GM12873 (cell line): ENCODE measurements around the gene MMP27.

ENCODE experiments used
- TF ChIP-seq, protein P1 (sequence below): IDR thresholded peaks from 2 replicates; pipeline ENCODE4 v1.5.1; 2012; ENCODE audit warnings: low read depth, mild to moderate bottlenecking, moderate library complexity, low read length, control low read depth; ENCODE audit not compliant: insufficient read depth; ENCODE audit errors: missing control alignments

Gene MMP27

DNA sequence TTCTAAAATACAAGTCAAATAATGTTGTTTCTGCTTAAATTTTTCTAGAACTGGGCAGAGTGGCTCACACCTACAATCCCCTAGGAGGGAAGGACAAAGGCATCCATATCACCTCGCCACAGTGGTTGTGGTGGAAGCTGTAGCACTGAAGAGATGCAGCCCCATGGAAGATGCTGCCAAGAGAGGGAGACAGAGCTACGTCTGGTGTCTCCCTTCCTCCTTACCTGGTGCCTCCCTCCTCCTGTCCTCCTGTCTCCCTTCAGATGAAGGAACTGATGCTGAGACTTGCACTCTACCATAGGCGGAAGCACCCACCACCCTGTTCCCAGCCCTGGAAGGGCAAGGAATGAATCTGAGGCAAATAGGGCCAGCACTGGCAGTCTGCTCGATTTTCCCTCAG is 22.3 kb downstream of the MMP27 start:
- TF ChIP-seq, protein P1, sequence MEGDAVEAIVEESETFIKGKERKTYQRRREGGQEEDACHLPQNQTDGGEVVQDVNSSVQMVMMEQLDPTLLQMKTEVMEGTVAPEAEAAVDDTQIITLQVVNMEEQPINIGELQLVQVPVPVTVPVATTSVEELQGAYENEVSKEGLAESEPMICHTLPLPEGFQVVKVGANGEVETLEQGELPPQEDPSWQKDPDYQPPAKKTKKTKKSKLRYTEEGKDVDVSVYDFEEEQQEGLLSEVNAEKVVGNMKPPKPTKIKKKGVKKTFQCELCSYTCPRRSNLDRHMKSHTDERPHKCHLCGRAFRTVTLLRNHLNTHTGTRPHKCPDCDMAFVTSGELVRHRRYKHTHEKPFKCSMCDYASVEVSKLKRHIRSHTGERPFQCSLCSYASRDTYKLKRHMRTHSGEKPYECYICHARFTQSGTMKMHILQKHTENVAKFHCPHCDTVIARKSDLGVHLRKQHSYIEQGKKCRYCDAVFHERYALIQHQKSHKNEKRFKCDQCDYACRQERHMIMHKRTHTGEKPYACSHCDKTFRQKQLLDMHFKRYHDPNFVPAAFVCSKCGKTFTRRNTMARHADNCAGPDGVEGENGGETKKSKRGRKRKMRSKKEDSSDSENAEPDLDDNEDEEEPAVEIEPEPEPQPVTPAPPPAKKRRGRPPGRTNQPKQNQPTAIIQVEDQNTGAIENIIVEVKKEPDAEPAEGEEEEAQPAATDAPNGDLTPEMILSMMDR: peak; percentile 27

DNA sequence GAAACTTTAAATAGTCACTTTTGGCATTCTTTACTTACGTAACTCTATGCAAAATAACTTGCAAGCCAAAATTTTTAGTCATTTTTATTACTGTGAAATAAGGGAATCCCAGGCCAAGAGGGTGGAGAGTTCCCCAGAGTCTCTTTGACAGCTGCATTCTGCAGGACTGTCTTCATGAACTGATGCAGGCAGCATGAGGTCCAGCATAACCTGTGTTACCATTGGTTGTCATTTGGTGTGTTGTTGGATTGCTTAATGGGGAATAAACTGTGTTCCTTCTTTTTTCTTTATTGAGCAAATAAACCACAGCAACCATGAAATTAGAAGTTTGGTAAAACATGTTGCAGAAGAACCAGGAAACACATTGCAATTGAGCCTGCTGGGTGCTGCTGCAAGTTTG is 24.6 kb downstream of the MMP27 start:
- TF ChIP-seq, protein P1: no peak

DNA sequence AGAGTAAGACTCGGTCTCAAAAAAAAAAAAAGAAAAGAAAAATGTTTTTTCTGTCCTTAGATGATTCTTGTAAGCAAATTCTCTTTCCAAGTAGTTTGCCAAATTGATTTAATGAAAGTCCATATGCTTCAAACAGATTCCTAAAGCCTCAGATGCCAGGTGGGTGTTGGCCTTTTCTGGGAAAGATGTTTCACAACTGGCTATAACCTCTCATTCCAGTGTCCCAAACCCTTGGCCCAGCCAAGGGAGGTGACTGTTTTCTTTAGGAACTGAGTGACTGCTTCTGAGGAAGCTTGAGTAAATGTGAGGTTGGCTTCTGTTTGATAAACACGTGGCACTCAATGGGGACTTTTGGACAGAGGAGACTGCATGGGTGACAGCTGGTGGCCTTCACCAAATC is 27.5 kb downstream of the MMP27 start:
- TF ChIP-seq, protein P1: no peak

DNA sequence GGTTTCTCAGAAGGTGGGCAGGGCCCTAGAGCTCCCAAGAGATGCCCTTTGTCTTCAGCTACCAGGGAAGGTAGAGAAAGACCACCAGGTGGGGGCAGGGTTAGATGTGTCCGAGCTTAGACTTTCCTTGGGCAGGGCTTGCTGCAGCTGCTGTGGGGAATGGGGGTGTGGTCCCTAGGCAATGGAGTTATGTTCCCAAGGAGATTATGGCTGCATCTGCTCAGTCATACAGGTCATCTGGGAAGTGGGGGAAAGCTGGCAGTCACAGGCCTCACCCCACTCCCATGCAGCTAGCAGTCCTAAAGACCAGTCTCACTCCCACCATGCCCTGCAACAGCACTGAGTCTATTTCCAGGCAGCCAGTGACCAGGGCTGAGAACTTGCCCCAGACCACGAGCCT is 29.5 kb downstream of the MMP27 start:
- TF ChIP-seq, protein P1: no peak

DNA sequence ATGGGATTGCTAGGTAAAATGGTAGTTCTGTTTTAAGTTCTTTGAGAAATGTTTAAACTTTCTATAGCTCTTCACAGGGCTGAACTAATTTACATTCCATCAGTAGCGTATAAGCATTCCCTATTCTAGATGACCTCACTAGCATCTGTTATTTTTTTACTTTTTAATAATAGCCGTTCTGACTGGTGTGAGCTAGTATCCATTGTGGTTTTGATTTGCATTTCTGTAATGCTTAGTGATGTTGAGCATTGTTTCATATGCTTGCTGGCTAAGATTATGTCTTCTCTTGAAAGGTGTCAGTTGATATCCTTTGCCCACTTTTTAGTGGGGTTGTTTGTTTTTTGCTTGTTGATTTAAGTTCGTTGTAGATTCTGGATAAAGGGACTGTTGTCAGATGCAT is 35.9 kb downstream of the MMP27 start:
- TF ChIP-seq, protein P1: no peak

DNA sequence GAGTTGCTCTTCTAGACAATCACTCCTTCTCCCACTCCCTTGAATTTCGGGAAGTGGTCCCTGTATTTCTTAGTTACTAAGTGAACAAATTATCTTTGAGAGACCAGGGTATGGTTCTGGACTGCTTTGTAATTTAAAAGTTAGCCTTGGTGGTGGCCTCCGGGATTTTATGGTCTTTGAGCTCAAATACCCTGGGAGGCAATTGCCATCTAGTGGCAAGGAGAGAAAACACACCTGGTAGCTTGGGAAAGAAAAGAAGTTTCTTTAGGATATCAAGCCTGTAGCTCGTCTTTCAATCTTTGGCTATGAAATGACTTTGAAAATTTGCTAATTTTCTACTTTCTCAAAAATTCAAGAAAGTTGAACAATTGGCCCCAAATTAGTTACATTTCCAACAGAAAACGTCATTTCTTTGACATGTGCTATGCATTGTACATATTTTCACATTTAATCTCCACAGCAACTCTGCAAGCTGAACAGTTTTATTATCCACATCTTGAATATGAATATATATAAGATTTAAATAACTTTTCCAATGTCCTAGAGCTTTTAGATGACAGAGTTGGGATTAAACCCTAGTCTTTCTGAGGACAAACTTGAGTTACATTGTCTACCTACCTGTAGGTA is 39.1 kb downstream of the MMP27 start:
- TF ChIP-seq, protein P1: peak; percentile 84

DNA sequence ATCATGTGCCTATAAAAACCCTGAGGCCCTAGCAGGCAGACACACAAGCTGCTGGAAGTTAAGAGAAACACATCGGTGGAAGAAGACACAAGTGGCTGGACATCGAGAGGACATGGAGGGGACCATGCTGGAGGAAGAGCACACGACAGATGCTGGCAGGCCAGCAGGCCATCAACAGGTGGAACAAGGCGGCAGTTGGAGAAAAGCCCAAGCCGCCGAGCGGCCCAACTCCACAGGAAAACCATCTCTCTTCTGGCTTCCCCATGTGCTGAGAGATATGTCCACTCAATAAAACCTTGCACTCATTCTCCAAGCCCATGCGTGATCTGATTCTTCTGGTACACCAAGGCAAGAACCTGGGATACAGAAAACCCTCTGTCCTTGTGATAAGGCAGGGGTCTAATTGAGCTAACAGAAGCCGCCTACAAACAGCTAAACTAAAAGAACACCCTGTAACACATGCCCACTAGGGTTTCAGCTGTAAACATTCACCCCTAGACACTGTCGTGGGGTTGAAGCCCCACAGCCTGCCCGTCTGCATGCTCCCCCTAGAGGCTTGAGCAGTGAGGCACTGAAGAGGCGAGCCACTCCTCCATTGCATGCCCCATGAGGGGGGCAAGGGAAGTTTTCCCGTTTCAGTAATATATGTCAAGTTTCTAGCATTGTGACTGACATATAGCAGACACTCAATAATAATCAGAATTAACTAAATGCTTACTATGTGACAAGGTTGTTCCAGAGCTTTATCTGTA is 41.4 kb downstream of the MMP27 start:
- TF ChIP-seq, protein P1: peak; percentile 63
